ENCODE measurements around the gene GPRIN2. TPM values are rescaled to one million over a fixed set of nuclear protein-coding genes. Genes with fewer than 3 reads are reported as not detected.
"Not testable (repeated sequence)": the region's sequence is repeated elsewhere in the genome, so short reads cannot be mapped to it uniquely, and the experiment has no call there.

The GPRIN2 gene
- total RNA-seq, 1 experiment from 2014 or later = not detected

DNA sequence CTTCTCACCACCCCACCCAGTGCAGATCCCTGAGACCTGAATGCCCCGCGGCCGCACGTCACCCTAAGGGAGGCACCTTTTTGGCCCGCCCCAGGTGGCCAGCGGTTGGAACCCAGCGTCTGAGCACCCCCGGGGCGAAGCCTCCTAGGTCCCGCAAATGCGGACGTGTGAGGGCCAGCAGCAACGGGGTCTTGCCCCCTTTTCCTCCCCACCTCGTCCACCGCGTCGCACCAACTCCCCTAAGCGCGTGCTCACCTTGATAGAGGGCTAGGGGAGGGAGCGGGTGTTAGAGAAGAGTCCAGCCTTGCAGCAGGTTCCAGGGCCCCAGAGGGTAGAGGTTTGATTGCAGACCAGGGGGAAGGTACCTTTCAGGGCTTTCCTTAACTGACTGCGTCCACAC lies 22.9 kb upstream of the GPRIN2 start:
- H3K36me3 ChIP-seq (ENCODE audit: insufficient read depth, low read length, poor library complexity, severe bottlenecking); DNase-seq (ENCODE audit: low spot score); H3K4me3 ChIP-seq (ENCODE audit: low read depth, low read length, poor library complexity, severe bottlenecking); H3K9me3 ChIP-seq (ENCODE audit: low read depth, low read length, poor library complexity, severe bottlenecking); CTCF ChIA-PET; H3K4me1 ChIP-seq (ENCODE audit: insufficient read depth, low read length, poor library complexity, severe bottlenecking); intact Hi-C loops (cut with micrococcal nuclease; ENCODE audit: unreplicated experiment); H3K27ac ChIP-seq (ENCODE audit: low read depth, low read length, poor library complexity, severe bottlenecking); H3K27me3 ChIP-seq (replicated peaks; ENCODE audit: insufficient read depth, low read depth, low read length, poor library complexity); POLR2A ChIA-PET (ENCODE audit: low non-redundant PET); BruUV-seq (replicated peaks): not testable (repeated sequence)

GRCh38 chr10:46578474-46579178 lies 22.2 kb upstream of the GPRIN2 start, which contains the start of gene SYT15:
Gene SYT15 (plus strand): TSS chr10:46579128. CDS start chr10:46579169, 41 bp downstream.
- POLR2A ChIA-PET (ENCODE audit: low non-redundant PET); DNase-seq (ENCODE audit: low spot score); BruUV-seq (replicated peaks); H3K27ac ChIP-seq (ENCODE audit: low read depth, low read length, poor library complexity, severe bottlenecking); H3K9me3 ChIP-seq (ENCODE audit: low read depth, low read length, poor library complexity, severe bottlenecking); intact Hi-C loops (cut with micrococcal nuclease; ENCODE audit: unreplicated experiment); H3K4me3 ChIP-seq (ENCODE audit: low read depth, low read length, poor library complexity, severe bottlenecking); H3K36me3 ChIP-seq (ENCODE audit: insufficient read depth, low read length, poor library complexity, severe bottlenecking); H3K4me1 ChIP-seq (ENCODE audit: insufficient read depth, low read length, poor library complexity, severe bottlenecking); CTCF ChIA-PET; H3K27me3 ChIP-seq (replicated peaks; ENCODE audit: insufficient read depth, low read depth, low read length, poor library complexity): not testable (repeated sequence)

GRCh38 chr10:46577624-46578473 lies 21.4 kb upstream of the GPRIN2 start:
- CTCF ChIA-PET; H3K27me3 ChIP-seq (replicated peaks; ENCODE audit: insufficient read depth, low read depth, low read length, poor library complexity); BruUV-seq (replicated peaks); intact Hi-C loops (cut with micrococcal nuclease; ENCODE audit: unreplicated experiment); H3K4me1 ChIP-seq (ENCODE audit: insufficient read depth, low read length, poor library complexity, severe bottlenecking); H3K4me3 ChIP-seq (ENCODE audit: low read depth, low read length, poor library complexity, severe bottlenecking); H3K9me3 ChIP-seq (ENCODE audit: low read depth, low read length, poor library complexity, severe bottlenecking); H3K27ac ChIP-seq (ENCODE audit: low read depth, low read length, poor library complexity, severe bottlenecking); DNase-seq (ENCODE audit: low spot score); H3K36me3 ChIP-seq (ENCODE audit: insufficient read depth, low read length, poor library complexity, severe bottlenecking); POLR2A ChIA-PET (ENCODE audit: low non-redundant PET): not testable (repeated sequence)

- DNase-seq (ENCODE audit: low spot score); POLR2A ChIA-PET (ENCODE audit: low non-redundant PET); H3K4me3 ChIP-seq (ENCODE audit: low read depth, low read length, poor library complexity, severe bottlenecking); H3K27ac ChIP-seq (ENCODE audit: low read depth, low read length, poor library complexity, severe bottlenecking); H3K27me3 ChIP-seq (replicated peaks; ENCODE audit: insufficient read depth, low read depth, low read length, poor library complexity); H3K4me1 ChIP-seq (ENCODE audit: insufficient read depth, low read length, poor library complexity, severe bottlenecking); H3K36me3 ChIP-seq (ENCODE audit: insufficient read depth, low read length, poor library complexity, severe bottlenecking); H3K9me3 ChIP-seq (ENCODE audit: low read depth, low read length, poor library complexity, severe bottlenecking); intact Hi-C loops (cut with micrococcal nuclease; ENCODE audit: unreplicated experiment); CTCF ChIA-PET; BruUV-seq (replicated peaks): not testable (repeated sequence)
Observed at GRCh38 chr10:46573884-46574283, 17.4 kb upstream of the GPRIN2 start.

GRCh38 chr10:46573314-46573713 lies 16.9 kb upstream of the GPRIN2 start:
- CTCF ChIA-PET; intact Hi-C loops (cut with micrococcal nuclease; ENCODE audit: unreplicated experiment); H3K4me1 ChIP-seq (ENCODE audit: insufficient read depth, low read length, poor library complexity, severe bottlenecking); BruUV-seq (replicated peaks); DNase-seq (ENCODE audit: low spot score); POLR2A ChIA-PET (ENCODE audit: low non-redundant PET); H3K27me3 ChIP-seq (replicated peaks; ENCODE audit: insufficient read depth, low read depth, low read length, poor library complexity); H3K4me3 ChIP-seq (ENCODE audit: low read depth, low read length, poor library complexity, severe bottlenecking); H3K36me3 ChIP-seq (ENCODE audit: insufficient read depth, low read length, poor library complexity, severe bottlenecking); H3K9me3 ChIP-seq (ENCODE audit: low read depth, low read length, poor library complexity, severe bottlenecking); H3K27ac ChIP-seq (ENCODE audit: low read depth, low read length, poor library complexity, severe bottlenecking): not testable (repeated sequence)

DNA sequence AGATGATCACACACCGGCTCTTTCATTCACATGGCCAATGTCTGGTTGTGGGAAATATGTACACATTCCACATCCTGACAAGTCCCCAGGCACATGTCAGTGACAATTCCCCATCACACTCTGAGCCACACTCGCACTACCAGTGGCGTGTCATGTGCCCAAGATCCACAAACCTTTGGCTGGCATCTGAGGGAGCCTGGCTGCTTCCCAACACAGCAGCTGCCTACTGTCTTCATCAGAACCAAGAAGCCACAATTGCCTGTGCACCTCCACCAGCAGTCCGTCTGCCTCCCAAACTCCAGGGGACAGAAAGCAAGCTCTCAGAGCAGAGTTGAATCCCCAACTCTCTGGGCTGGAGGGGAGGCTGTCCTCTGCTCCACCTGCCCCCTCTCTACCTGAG lies 16.3 kb upstream of the GPRIN2 start:
- H3K27ac ChIP-seq (ENCODE audit: low read depth, low read length, poor library complexity, severe bottlenecking); BruUV-seq (replicated peaks); DNase-seq (ENCODE audit: low spot score); H3K4me1 ChIP-seq (ENCODE audit: insufficient read depth, low read length, poor library complexity, severe bottlenecking); intact Hi-C loops (cut with micrococcal nuclease; ENCODE audit: unreplicated experiment); POLR2A ChIA-PET (ENCODE audit: low non-redundant PET); H3K9me3 ChIP-seq (ENCODE audit: low read depth, low read length, poor library complexity, severe bottlenecking); H3K27me3 ChIP-seq (replicated peaks; ENCODE audit: insufficient read depth, low read depth, low read length, poor library complexity); H3K4me3 ChIP-seq (ENCODE audit: low read depth, low read length, poor library complexity, severe bottlenecking); CTCF ChIA-PET; H3K36me3 ChIP-seq (ENCODE audit: insufficient read depth, low read length, poor library complexity, severe bottlenecking): not testable (repeated sequence)

DNA sequence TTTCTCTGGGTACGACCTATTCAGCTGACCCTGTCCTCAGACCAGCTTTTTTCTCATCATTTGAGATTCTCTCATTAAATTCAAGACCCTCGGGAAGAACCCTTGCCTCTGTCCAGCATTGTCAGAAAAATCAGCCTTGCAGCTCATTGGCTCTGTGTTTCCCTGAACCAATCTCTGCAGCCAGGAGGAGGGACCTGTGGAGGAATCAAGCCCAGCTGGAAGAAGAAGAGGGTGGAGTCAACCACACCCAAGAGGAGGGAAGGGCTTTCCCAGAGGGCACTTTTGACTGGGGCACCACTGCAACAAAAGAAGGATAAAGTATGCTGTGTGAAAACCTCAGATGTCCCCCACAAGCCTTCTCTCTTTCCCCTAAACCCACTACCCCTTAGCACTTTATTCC lies 14.2 kb upstream of the GPRIN2 start:
- POLR2A ChIA-PET (ENCODE audit: low non-redundant PET); BruUV-seq (replicated peaks): not testable (repeated sequence)

More for the DNA sequence above, 14.2 kb upstream of the GPRIN2 start:
- CTCF ChIA-PET; intact Hi-C loops (cut with micrococcal nuclease; ENCODE audit: unreplicated experiment); H3K27me3 ChIP-seq (replicated peaks; ENCODE audit: insufficient read depth, low read depth, low read length, poor library complexity); H3K4me3 ChIP-seq (ENCODE audit: low read depth, low read length, poor library complexity, severe bottlenecking); H3K36me3 ChIP-seq (ENCODE audit: insufficient read depth, low read length, poor library complexity, severe bottlenecking); DNase-seq (ENCODE audit: low spot score); H3K27ac ChIP-seq (ENCODE audit: low read depth, low read length, poor library complexity, severe bottlenecking); H3K4me1 ChIP-seq (ENCODE audit: insufficient read depth, low read length, poor library complexity, severe bottlenecking); H3K9me3 ChIP-seq (ENCODE audit: low read depth, low read length, poor library complexity, severe bottlenecking): not testable (repeated sequence)
